ENCODE measurements around the gene GRAP.

GRCh38 chr17:18988546-18989173 is 58.1 kb downstream of the GRAP start:
- no peak for TF ChIP-seq POLR2AphosphoS5 (IDR thresholded peaks at IDR 0.05; ENCODE audit: low read depth, low read length)
- no peak for TF ChIP-seq SIN3A (IDR thresholded peaks at IDR 0.05; ENCODE audit: borderline replicate concordance, insufficient read depth, low read length)
- no peak for TF ChIP-seq TAF1 (IDR thresholded peaks at IDR 0.05; ENCODE audit: borderline replicate concordance, insufficient read depth, low read length)
